Astrocyte of the cerebellum (primary cell): ENCODE measurements around the gene SEZ6L.
A peak's percentile ranks its signal among the peaks of the same experiment; 100 is the strongest.

ENCODE experiments used
- DNase-seq: peaks from one replicate; pipeline ENCODE4 v3.0.0-alpha.2; 2011; ENCODE audit warnings: low read depth
- H3K4me3 ChIP-seq: 2 replicates; pipeline ENCODE4 v1.5.1; 2011; ENCODE audit warnings: mild to moderate bottlenecking, low read depth, low read length, moderate library complexity
- in situ Hi-C: cut with HindIII; loops from 2 replicates; pipeline ENCODE4 v1.10.0; 2017; ENCODE audit warnings: low sequenced_read_pairs
- TF ChIP-seq, protein P1 (sequence below): IDR thresholded peaks from 2 replicates; pipeline ENCODE4 v1.5.1; 2012; ENCODE audit warnings: low read length, low read depth, moderate library complexity, mild to moderate bottlenecking; ENCODE audit errors: missing control alignments

Gene SEZ6L

DNA sequence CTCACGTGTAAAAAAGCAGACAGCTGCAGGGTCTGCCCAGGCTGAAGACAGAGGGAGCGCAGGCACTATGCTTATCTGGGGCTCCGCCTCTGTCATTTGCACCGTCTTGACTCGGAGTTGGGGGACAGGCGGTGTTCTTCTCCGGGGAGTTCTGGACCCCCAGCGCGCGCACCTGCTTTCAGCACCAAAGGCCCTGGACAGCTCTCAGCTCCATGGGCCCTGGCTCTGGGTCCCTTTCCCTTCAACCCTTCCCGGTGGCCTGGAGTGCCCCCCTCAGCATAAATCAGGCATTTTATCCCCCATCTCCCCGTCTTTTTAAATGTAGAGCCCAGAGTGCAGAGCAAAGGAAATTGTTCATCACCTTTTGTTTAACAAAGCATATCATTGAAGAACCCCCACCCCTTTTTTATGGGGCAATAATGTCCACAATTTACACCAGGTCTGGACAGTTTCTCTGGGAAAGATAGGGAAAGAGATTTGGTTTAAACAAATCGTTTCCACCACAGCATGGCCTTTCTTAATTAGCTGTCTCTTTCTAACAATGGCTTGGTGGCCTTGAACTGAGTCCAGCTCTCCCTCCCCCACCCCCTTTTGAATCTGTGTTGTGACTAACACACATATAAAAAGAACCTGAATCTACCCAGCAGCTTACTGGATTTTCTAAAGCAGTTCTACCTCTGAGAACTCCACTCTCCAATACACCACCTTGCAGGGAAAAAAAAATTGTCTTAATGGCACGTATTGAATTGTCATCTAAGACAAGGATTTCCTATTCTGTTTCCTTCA lies 1.7 kb downstream of the SEZ6L start:
- TF ChIP-seq, protein P1, sequence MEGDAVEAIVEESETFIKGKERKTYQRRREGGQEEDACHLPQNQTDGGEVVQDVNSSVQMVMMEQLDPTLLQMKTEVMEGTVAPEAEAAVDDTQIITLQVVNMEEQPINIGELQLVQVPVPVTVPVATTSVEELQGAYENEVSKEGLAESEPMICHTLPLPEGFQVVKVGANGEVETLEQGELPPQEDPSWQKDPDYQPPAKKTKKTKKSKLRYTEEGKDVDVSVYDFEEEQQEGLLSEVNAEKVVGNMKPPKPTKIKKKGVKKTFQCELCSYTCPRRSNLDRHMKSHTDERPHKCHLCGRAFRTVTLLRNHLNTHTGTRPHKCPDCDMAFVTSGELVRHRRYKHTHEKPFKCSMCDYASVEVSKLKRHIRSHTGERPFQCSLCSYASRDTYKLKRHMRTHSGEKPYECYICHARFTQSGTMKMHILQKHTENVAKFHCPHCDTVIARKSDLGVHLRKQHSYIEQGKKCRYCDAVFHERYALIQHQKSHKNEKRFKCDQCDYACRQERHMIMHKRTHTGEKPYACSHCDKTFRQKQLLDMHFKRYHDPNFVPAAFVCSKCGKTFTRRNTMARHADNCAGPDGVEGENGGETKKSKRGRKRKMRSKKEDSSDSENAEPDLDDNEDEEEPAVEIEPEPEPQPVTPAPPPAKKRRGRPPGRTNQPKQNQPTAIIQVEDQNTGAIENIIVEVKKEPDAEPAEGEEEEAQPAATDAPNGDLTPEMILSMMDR = no peak
- in situ Hi-C loops = no loop called here
- H3K4me3 ChIP-seq = no peak overlapping the region
- DNase-seq = no peak

- TF ChIP-seq, protein P1 = peak; percentile 79
- no peak for DNase-seq
- in situ Hi-C loops = no loop called here
- H3K4me3 ChIP-seq = no peak overlapping the region
Measured at GRCh38 chr22:26172389-26172990, 3.2 kb downstream of the SEZ6L start.

DNA sequence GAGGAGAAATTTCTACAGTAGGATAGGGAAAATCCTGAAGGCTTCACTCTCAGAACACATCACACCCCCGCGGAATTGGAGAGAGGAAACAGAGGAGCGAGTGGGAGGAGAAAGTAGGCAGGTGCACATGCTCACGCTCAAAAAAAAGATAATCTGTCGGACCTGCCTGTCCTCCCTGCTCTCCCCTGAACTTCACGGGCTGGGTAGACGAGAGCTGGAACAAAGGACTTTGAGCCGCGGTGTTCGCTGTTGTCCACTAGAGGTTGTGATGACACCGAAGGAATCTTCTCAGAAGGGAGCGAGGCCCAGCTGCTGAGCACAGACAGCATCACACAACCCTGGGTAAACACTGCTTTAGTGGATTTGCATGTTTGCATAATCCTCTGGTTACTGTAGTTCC lies 5.0 kb downstream of the SEZ6L start:
- in situ Hi-C loops = no loop called here
- TF ChIP-seq, protein P1 = no peak
- DNase-seq = no peak
- H3K4me3 ChIP-seq = no peak overlapping the region

DNA sequence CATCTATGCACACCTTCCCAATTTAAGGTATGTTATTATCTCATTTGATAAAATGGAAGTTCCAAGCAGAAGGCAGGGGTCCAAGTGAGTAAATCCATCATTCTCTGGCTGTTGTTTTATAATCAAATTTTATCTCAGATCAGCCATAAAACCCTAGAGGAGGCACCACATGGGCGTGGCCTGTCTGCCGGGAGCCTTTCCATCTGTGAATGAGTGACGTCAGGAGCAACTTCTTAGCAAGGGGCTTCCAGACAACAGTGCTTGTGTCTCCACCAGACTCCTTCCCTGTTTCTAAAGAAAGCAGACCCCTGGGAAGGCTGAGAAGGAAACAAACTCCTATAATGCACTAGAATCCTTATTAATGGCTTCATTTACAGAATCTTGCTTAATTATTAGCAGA lies 13.5 kb downstream of the SEZ6L start:
- TF ChIP-seq, protein P1 = no peak
- in situ Hi-C loops = no loop called here
- no peak overlapping the region for H3K4me3 ChIP-seq
- no peak for DNase-seq

- no peak overlapping the region for H3K4me3 ChIP-seq
- in situ Hi-C loops = no loop called here
- TF ChIP-seq, protein P1 = no peak
- DNase-seq = no peak
Measured at GRCh38 chr22:26185190-26185589, 15.9 kb downstream of the SEZ6L start.

- no peak for DNase-seq
- TF ChIP-seq, protein P1 = no peak
- in situ Hi-C loops = no loop called here
- no peak overlapping the region for H3K4me3 ChIP-seq
Measured at GRCh38 chr22:26188341-26188740, 19.1 kb downstream of the SEZ6L start.
